ENCODE results near the gene RGS10.
A peak's percentile ranks its signal among the peaks of the same experiment; 100 is the strongest.
"Not testable (repeated sequence)": the region's sequence is repeated elsewhere in the genome, so short reads cannot be mapped to it uniquely, and the experiment has no call there.

Gene RGS10, protein sequence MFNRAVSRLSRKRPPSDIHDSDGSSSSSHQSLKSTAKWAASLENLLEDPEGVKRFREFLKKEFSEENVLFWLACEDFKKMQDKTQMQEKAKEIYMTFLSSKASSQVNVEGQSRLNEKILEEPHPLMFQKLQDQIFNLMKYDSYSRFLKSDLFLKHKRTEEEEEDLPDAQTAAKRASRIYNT
- 19.5 to 75.7 (median 51.4) reads per million in 17 experiments for total RNA-seq

DNA sequence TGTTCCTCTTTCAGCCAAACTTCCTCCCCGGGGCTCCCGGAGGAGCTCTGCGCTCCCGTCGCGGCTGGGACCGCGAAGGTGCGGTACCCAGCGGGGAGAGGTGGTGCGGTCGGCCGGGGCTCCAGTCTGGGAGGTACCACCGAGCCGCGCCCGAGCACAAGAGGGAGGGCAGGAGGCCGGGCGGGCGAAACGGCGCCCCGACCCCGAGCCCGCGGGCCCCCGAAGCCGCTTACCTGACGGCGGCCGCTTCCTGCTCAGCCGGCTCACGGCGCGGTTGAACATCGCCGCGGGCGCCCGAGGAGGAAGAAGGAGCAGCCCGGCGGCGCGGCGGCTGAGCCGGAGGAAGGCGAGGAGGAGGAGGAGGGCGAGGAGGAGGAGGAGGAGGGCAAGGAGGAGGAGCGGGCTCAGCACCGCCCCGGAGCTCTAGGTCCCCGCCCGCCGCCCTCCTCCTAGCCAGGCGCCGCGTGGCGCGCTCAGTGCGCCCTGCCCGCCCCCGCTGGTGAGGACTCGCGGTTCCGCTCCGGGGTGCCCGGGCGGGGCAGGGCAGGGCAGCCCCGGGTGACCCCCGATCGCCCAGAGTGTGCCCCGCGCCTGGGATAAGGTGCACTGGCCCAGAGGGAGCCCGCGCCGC lies at the start of gene RGS10:
Gene RGS10 (minus strand): TSS at position 363 of the 631 bp plus-strand sequence. CDS start 81 bp downstream, at position 282.
- peak; percentile 90 to 97 (median 94) for DNase-seq

DNA sequence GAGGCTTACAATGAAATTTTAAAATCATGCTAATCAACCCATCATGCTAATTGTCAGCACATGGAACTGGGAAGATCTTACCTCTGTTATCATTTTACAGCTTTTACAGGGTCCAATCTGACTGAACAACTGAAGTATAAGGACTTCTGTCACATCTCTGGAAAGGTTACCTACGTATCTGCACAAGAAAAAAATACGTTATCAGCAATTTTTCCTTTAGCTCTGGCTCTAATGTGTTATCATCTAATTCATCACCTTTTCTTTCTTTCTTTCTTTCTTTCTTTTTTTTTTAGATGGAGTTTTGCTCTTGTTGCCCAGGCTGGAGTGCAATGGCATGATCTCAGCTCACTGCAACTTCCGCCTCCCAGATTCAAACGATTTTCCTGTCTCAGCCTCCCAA lies 45.6 kb upstream of the RGS10 start:
- no peak for DNase-seq

DNA sequence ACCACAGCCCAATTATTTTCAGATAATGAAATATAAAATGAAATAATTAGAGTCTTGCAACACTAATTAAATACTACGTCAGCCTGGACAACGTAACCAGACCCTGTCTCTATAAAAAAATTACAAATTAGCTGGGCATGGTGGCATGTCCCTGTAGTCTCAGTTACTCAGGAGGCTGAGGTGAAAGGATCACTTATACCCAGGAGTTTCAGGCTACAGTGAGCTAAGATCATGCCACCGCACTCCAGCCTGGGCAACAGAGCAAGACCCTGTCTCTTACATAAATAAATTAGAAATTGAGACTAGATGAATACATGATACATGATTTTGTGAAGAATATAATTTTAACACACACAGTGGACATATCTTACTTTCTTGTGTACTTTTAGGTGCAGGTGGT lies 35.8 kb upstream of the RGS10 start:
- DNase-seq, result no peak

DNA sequence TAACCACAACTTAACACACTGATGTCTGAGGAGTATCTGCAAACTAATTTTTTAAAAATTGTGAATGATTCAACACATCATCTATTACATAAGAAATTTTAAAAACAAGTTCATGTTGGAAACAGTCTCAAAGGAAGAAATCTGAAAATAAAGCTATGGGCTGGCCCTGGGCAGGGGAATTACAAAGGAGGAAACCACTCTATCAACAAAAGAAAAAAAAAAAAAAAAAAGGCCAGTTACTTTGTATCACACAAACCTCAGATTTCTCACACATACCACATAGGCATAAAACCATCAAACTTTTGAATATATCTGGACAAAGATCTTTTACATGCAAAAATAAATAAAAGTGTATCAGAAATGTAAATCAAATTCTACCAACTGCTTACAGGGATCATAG lies 33.5 kb upstream of the RGS10 start:
- no peak for DNase-seq

DNA sequence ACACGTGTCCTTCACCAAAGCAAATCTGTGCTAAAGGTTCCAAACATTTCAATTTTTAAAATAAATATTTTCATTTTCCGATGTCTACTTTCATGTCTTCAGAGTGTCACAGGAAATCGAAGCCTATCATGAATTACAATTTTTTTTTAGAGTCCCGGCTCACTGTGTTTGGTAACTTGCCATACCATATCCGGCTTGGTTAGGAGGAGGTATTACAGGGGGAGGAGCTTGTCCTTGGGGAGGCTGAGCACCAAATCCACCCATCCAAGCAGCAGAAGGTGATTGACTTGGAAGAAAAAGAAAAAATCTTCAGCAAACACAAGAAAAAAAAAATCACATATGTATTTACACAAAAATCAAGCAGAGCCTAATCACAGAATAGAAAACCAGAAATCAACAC lies 33.0 kb upstream of the RGS10 start:
- no peak for DNase-seq

DNA sequence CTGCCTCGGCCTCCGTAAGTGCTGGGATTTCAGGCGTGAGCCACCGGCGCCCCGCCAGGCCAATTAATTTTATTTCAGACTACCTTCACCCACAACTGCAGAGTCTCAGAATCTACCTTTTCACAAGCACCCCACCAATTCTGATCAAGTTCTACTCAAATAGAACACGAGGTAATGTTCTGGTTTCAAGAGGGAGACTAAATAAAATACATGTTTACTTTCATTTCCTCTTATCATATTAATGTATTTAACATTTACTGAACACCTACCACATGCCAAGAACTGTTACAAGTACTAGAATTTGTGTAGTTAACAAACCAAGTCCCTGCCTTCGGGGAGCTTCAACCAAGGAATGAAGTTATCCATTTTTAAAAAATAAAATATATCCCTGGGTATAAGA lies 25.5 kb upstream of the RGS10 start:
- no peak for DNase-seq

DNA sequence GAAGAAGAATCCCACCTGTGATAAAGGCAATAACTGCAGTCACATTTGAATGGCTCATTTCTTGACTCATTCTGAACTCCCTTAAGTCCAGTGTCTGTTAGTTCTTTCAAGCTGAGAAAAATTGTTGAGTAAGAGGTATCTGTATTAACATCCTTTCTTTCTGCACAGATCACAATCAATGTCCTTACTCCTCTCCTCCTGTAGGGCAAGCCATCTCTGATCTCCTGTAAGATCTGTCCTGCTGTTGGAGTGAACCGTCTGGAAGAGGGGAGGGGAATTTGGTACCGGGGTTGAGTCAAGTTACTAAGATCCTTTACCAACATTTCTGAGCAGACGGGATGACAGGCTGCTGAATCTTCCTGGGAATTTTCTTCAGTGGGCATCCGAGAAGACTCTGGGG lies 19.6 kb upstream of the RGS10 start:
- DNase-seq, result no peak

DNA sequence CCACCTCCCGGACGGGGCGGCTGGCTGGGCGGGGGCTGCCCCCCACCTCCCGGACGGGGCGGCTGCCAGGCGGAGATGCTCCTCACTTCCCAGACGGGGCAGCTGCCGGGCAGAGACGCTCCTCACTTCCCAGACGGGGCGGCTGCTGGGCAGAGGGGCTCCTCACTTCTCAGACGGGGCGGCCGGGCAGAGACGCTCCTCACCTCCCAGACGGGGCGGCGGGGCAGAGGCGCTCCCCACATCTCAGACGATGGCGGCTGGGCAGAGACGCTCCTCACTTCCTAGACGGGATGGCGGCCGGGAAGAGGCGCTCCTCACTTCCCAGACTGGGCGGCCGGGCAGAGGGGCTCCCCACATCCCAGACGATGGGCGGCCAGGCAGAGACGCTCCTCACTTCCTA lies 17.0 kb upstream of the RGS10 start:
- DNase-seq, result not testable (repeated sequence)

DNA sequence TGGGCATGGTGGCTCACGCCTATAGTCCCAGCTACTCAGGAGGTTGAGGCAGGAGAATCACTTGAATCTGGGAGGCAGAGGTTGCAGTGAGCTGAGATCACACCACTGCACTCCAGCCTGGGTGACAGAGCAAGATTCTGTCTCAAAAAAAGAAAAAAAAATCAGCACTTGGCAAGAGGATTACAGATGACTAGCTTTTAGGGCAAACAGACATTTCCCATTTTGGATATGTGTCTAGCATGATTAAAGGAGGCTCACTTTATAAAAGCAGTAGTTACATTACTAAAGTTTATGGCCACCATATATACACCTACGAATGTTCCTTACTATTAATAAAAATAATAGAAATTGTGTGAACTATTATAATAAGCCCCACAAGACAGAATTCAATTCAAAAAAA lies 13.6 kb upstream of the RGS10 start:
- DNase-seq, result not testable (repeated sequence)

DNA sequence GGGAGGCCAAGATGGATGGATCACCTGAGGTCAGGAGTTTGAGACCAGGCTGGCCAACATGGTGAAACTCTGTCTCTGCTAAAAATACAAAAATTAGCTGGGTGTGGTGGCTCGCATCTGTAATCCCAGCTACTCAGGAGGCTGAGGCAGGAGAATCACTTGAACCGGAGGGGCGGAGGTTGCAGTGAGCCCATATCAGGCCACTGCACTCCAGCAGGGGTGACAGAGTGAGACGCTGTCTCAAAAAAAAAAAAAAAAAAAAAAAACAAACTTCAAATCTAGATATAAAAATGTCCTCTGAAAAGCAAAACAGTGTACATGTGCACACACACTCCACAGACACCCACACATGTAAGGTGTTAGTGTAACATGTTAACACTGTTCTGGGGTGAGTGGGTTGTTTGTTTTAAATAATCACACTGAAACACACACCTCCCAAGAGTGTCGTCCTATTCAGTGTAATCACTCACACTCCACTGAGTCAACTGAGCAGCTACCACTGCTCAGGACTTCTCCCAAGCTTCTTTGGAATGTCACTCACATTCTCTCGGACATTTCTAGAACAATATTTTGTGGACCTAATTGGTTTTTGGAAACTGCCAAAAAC lies 12.8 kb upstream of the RGS10 start:
- no peak for DNase-seq

DNA sequence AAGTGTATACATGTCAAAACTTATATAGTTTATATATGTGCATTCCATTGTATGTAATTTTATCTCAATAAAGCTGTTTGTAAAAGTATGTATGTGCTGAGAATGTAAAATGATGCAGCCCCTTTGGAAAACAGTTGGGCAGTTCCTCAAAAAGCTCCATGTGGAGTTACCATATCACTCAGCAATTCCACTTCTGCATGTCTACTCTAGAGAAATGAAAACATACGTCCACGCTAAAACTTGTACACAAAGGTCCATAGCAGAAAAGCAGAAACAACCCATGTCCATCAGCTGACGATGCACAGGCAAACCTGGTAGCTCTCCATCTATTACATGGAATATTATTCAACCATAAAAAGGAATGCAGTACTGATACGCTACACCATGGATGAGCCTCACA lies 8.3 kb upstream of the RGS10 start:
- DNase-seq, result peak; percentile 48 to 80 (median 66)

DNA sequence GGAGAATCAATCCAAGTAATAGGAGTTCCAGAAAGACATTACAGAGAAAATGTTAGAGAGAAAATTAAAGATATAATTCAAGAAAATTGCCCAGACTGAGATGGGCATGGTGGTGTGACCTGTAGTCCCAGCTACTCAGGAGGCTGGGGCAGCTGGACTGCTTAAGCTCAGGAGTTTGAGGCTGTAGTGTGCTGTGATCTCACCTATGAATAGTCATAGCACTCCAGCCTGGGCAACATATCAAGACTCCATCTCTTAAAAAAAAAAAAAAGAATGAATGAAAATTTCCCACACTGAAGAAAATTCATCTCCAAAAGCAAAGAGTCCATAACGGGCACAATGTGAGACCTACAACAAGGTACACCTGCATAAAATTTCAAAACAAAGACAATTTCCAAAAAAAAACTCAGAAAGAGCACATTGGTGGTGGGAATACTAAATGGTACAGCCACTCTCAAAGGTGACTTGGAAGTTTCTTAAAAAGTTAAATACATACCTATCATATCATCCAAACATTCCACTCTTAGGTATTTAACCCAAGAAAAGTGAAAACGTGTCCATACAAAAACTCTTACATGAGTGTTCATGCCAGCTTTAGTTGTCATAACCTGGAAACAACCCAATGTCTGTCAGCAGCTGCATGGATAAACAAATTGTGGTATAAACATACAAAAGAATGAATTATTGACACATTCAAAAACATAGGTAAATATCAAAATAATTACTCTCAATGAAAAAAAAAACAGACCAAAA lies 6.9 kb upstream of the RGS10 start:
- no peak for DNase-seq

DNA sequence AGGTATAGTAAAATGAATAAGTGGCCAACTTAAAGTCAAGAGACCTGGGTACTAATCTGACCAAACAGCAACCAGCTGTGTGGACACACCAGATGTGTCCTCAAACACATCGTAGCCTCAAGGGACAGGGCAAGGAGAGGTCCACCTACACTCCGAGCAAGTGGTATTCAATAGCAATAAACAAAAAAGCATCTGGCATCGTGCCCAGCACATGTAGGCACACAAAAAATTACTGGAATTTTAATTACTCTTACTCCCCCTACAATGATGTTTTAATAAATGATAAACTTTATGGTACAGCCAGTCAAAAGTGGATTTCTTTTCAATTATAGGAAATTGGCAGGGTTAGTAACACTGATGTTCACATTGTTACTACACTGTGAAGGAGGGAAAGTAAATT lies 3.5 kb upstream of the RGS10 start:
- DNase-seq, result no peak

DNA sequence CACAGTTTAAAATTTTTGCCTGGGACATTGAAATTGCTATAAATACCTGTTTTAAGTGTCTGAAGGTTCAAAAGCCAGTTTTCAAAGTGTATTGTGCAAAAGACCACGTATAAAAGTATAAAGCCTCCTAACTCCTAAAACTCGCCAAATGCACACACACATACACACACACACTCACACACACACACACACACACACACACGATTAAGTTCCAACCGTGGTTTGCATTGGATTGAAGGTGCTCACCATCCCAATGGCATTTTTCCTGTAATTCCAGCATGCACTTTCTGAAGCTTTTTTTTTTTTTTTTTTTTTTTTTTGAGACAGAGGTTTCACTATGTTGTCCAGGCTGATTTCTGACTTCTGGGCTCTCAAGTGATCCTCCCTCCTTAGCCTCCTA lies 2.8 kb upstream of the RGS10 start:
- DNase-seq, result no peak

DNA sequence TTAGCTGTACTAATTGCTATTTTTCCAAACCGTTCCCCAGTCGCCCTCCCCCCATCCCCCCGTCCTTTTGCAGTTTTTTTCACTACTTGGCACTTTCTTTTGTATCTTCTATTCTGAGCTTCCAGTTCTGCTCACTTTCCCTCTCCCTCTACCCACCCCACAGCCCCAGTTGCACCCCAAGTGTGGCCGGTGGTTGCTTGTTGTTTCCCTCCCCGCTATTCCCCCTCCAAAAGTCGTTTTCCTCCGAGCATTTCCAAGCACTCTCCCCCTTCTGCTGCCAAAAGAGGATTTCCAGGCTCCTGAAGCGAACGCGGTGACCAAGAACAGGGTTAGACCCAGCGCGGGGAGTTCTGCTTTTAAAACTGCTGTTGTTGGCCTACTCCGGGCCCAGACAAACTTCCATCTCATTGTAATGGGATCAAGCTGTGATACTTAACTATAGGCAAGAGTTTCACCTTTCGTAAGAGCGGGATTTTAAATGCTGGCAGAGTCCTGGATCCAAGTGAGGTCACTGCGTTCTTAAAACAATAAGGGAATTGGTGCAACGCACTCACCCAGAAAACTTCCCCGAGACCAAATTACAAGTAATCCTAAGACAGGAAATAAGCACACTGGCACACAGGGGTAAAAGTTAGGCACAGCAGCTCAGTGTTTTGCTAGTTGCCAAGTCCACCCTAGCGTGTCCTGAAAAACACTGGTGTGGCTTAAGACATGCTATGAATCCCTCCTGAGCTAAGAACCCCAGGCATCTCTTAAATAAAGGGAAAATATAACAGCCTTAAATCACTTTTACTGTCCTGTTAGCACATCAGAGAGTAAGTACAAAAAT lies 1.5 kb upstream of the RGS10 start:
- no peak for DNase-seq

DNA sequence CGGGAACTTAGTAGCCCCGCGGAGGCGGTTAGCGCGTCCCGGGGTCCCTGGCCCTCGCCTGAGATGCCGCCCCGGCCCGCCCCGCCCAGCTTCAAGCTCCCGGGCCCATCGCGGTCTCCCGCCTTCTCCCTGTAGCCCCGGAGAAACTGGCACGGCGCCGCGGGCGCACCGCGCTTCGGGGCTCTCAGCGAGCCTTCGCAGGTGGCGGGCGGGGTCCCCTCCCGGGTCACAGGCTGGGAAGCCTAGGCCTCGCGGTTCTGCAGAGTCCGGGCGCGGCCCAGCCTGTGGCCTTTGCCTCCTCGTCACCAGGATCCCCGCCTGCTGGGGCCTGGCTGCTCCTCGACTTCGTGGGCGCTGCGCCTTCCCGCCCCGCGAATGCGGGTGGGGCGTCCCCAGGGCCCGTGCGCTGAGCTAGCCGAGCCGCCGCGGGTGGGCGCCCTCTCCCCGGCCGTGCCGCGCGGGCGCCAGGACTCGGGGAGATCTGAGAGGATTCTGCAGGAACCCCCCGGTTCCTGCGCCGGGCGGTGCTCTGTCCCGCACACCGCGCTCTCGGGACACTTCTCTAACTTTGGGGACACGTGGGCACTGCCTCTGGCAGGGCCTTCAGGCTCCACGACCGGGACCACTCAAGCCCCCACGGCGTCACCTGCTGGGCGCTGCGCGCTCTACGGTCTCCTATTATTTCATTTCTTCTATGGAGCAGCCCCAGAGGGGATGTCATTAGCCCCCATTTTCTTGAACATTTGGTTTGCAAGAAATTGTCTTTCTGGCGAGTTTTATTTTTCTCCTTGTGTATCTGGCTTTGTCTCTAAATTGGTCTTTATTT lies 682 bp upstream of the RGS10 start:
- DNase-seq, result peak; percentile 56 to 81 (median 67)

DNA sequence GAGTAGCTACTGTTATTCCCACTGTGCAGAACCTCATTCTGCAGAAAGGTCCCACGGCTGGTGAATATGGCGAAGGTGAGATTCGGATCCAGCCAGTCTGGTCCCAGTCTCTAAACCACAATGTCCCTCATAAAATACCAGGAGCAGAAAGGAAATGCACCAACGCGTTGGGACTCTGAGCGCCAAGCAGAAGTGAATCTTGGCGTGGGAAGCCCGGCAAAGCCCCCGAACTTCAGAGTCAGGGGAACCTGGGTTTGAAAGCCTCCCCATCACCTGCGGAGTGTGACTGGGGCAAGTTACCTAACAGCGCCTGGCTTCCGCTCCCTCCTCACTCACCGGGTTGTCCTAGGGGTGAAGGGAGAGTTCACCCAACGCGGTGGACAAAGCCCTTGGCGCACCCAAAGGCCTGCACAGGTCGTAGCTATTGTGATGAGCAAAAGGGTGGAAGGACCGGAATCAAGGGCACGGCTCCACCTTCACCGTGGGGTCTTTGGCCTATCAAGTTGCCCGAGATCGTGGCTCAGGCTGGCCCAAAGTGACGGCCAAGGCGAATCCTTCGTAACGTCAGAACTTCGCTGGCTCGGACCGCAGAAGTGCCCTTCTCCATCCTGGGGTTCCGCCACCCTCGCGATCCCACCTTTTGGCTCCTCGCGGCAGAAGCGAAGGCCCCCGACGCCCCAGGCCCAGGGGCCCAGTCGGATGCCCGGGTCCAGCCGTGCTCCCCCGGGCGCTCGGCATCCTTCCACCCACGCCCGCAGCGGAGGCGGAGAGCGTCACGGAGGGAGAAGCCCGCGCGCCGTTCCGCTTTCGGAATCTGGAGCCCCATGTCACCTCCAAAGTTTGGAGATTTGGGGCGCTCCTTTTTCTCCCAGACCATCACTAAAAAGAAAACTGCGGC lies 811 bp downstream of the RGS10 start:
- peak; percentile 67 to 90 (median 82) for DNase-seq

DNA sequence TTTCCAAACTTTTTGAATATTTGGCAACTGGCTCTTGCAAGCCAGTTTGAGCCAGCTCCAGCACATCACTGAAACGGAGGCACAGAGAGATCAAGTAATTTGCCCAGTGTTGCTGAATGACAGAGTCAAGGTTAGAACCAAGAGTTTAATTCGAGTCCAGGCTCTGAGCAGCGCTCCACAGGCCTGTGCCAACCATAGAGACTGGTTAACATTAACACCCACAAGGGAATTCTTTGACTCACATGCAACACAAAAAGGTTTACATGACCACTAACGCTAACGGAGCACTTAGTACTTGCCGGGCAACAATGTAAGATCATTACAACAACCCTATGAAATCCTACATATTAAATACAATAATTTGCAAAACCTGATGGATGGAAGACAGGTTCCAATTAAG lies 1.5 kb downstream of the RGS10 start:
- no peak for DNase-seq

DNA sequence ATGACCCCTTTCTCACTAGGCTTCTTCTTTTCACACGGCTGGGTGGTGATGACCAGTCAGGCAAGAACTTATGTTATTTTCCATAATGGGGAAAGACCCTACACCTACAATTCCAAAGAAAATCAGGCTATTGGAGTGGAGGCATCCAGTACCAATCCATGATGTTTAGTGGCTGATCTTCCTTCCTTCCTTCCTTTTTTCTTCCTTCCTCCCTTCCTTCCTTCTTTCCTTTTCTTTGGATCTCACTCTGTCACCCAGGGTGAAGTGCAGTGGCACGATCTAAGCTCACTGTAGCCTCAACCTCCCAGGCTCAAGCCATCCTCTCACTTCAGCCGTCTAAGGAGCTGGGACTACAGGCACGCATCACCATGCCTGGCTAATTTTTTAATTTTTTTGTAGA lies 2.5 kb downstream of the RGS10 start:
- no peak for DNase-seq

DNA sequence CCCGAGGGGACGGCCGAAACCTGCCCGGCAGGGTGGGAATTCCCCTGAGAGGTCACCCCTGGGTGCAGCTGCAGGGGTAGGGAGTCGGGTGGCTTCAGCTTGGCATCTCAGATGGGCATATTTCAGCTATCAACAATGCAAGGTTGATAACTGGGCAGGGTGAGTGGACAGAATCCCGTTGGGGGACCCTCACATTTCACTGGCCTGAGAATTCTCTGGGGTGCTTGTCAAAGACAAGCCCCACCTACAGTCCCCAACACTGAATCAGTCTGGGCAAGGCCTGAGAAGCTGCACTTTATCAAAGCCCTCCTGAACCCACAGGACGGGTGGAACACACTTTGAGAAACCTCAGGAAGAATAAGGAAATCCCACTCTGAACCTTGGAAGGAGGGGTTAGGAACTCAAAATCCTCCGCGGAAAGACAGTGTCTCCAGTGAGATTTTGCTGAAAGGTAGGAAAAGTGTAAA lies 3.1 kb downstream of the RGS10 start:
- DNase-seq, result no peak

All from suppressor macrophage (primary cell).